Mesothelial cell of epicardium (in vitro differentiated cells): ENCODE measurements around the gene THNSL1. TPM values are rescaled to one million over a fixed set of nuclear protein-coding genes. Genes with fewer than 3 reads are reported as not detected.

ENCODE experiments used
- DNase-seq, 2 experiments: peaks; one replicate each; pipeline ENCODE4 v3.0.0; 2021; ENCODE audit warnings: low spot score in 2 of 2; ENCODE audit not compliant: unreplicated experiment in 2 of 2
- H3K27ac Mint-ChIP-seq: 2 replicates; pipeline ENCODE4 v1.8.0; 2021; ENCODE audit warnings: mixed read lengths
- H3K27me3 Mint-ChIP-seq: 2 replicates; pipeline ENCODE4 v1.8.0; 2021; ENCODE audit warnings: low read depth, mixed read lengths
- H3K36me3 Mint-ChIP-seq: 2 replicates; pipeline ENCODE4 v1.8.0; 2021; ENCODE audit warnings: mixed read lengths
- H3K4me1 Mint-ChIP-seq: 2 replicates; pipeline ENCODE4 v1.8.0; 2021; ENCODE audit warnings: mixed read lengths
- H3K4me3 Mint-ChIP-seq: 2 replicates; pipeline ENCODE4 v1.8.0; 2021; ENCODE audit warnings: mild to moderate bottlenecking, moderate library complexity, mixed read lengths
- H3K9me3 Mint-ChIP-seq: 2 replicates; pipeline ENCODE4 v1.8.0; 2021; ENCODE audit warnings: mixed read lengths
- total RNA-seq: library from RNA; stranded (reverse); gene quantifications from 3 replicates; pipeline ENCODE4 v1.2.1, GENCODE V29; 2021
- TF ChIP-seq, protein P1 (sequence below): fragments of 200-600 bp; sonication (generic); IDR thresholded peaks from one replicate; pipeline ENCODE4 v1.5.0; 2021; ENCODE audit warnings: antibody characterized with exemption; ENCODE audit not compliant: unreplicated experiment

THNSL1 gene
- total RNA-seq, 1 donor from 2014 or later = 7.4 TPM

- H3K9me3 Mint-ChIP-seq = no peaks in the 10 kb centered on the region
- H3K27ac Mint-ChIP-seq = no peak overlapping the region
- no peak for DNase-seq
- H3K4me3 Mint-ChIP-seq = no peak overlapping the region
- peaks cover 14% of the 10 kb centered on the region for H3K4me1 Mint-ChIP-seq
- H3K36me3 Mint-ChIP-seq = no peaks in the 10 kb centered on the region
- TF ChIP-seq, protein P1, sequence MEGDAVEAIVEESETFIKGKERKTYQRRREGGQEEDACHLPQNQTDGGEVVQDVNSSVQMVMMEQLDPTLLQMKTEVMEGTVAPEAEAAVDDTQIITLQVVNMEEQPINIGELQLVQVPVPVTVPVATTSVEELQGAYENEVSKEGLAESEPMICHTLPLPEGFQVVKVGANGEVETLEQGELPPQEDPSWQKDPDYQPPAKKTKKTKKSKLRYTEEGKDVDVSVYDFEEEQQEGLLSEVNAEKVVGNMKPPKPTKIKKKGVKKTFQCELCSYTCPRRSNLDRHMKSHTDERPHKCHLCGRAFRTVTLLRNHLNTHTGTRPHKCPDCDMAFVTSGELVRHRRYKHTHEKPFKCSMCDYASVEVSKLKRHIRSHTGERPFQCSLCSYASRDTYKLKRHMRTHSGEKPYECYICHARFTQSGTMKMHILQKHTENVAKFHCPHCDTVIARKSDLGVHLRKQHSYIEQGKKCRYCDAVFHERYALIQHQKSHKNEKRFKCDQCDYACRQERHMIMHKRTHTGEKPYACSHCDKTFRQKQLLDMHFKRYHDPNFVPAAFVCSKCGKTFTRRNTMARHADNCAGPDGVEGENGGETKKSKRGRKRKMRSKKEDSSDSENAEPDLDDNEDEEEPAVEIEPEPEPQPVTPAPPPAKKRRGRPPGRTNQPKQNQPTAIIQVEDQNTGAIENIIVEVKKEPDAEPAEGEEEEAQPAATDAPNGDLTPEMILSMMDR = no peak
- no peaks in the 10 kb centered on the region for H3K27me3 Mint-ChIP-seq
Measured at GRCh38 chr10:24971374-24971773, 45.0 kb upstream of the THNSL1 start.

DNA sequence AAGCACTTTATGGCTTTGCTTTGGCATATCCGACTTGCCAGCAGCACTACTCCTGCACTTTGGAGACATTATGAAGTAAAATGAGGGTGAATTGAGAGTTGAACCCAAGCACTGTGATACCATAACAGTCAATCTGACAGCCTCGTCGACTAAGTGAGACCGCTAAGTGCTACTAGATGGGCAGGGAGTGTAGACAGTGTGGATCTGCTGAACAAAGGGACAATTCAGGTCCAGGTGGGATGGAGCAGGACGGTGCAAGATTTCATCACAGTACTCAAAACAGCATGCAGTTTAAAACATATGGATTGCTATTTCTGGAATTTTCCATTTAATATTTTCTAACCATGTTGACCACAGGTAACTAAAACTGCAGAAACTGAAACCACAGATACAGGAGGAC lies 43.2 kb upstream of the THNSL1 start:
- H3K9me3 Mint-ChIP-seq = no peaks in the 10 kb centered on the region
- TF ChIP-seq, protein P1 = no peak
- no peak overlapping the region for H3K27ac Mint-ChIP-seq
- no peaks in the 10 kb centered on the region for H3K36me3 Mint-ChIP-seq
- H3K27me3 Mint-ChIP-seq = no peaks in the 10 kb centered on the region
- no peak for DNase-seq
- H3K4me1 Mint-ChIP-seq = peaks cover 14% of the 10 kb centered on the region
- no peak overlapping the region for H3K4me3 Mint-ChIP-seq

DNA sequence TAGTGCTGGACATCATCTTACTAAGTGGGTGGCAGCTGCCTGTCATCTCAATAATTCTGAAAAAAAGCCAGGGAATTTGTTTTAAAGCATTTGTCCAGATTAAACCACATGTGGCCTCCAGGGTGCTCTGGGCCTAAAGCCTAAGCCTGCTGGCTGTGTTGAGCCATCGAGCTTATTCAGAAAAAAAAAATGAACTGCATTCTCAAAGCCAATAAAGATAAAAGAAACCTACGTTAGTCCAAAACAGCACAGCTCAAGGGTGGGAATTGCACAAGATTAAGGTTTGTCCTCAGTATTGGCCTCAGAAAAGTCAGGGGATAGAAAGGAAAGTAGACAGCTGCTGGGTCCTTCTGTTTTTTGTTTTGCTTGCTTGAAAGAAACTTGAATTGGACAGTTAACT lies 41.4 kb upstream of the THNSL1 start:
- TF ChIP-seq, protein P1 = no peak
- no peak overlapping the region for H3K4me3 Mint-ChIP-seq
- H3K4me1 Mint-ChIP-seq = peaks cover 9% of the 10 kb centered on the region
- no peaks in the 10 kb centered on the region for H3K9me3 Mint-ChIP-seq
- H3K27ac Mint-ChIP-seq = peak overlapping the region; percentile 8
- DNase-seq = no peak
- H3K36me3 Mint-ChIP-seq = no peaks in the 10 kb centered on the region
- H3K27me3 Mint-ChIP-seq = peaks cover 3% of the 10 kb centered on the region

DNA sequence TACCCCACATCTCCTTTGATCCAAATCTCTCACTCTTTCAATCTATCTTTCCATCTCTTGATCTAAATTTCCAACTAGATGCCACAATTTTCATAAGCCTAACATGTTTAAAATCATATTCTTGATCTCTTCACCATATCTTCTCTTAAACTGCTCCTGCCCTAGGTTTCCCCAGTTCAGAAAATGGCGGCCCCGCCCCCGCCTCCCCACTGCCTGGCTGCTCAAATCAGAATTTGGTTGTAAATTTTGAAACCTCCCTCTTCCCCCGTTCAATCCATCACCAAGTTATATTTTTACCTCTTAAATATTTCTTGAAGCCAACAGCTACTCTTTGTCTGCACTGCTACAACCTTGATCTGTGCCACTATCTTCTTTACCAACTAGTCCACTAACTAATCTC lies 36.7 kb upstream of the THNSL1 start:
- TF ChIP-seq, protein P1 = no peak
- Mint-ChIP-seq H3K27ac (no peak overlapping the region), H3K27me3 (peaks cover 3% of the 10 kb centered on the region), H3K4me3 (no peak overlapping the region), H3K36me3 (no peaks in the 10 kb centered on the region), H3K9me3 (no peaks in the 10 kb centered on the region), H3K4me1 (peaks cover 6% of the 10 kb centered on the region)
- DNase-seq = no peak

DNA sequence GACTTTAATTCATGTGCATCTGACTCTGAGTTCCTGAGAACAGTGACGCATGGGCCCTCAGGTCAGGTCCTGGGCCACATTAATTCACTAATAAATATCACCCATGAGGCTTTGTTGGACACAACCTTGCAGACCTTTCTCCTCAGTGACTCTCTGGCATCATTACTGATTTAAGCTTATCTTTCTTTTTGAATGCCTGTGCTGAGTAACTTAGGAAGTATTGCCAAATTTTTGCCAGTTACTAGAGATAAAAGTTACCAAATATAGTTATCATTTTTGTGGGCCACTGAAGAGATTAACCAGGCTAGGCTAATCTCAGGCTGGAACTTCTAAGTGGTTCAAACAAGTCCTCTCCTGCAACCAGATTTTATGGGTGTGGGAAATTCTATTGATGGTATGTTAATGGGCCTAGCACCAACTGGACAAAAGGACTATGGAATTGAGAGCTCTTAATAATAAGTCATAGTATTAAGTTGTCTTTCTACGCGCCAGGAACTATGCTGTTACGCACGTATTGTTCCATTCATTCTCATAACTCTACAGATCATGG lies 35.2 kb upstream of the THNSL1 start:
- DNase-seq = no peak
- Mint-ChIP-seq H3K4me3 (no peak overlapping the region), H3K36me3 (no peaks in the 10 kb centered on the region), H3K27ac (no peak overlapping the region), H3K9me3 (no peaks in the 10 kb centered on the region), H3K27me3 (peaks cover 3% of the 10 kb centered on the region), H3K4me1 (no peaks in the 10 kb centered on the region)
- TF ChIP-seq, protein P1 = no peak
